Activated CD8-positive, alpha-beta memory T cell treated with anti-CD3 and anti-CD28 coated beads for 36 hours (primary cell): ENCODE data around the gene CFAP299. TPM values are rescaled to one million over a fixed set of nuclear protein-coding genes. Genes with fewer than 3 reads are reported as not detected.
"Not testable (repeated sequence)": the region's sequence is repeated elsewhere in the genome, so short reads cannot be mapped to it uniquely, and the experiment has no call there.

Experiments
- CTCF ChIA-PET: fragments of 350-600 bp; sonication (Branson Sonifier 250); formaldehyde crosslinking; loops from one replicate; lab custom pipeline; 2021; ENCODE audit warnings: antibody characterized with exemption; lab: Charles Lee
- POLR2A ChIA-PET: fragments of 350-600 bp; sonication (Branson Sonifier 250); formaldehyde crosslinking; loops from one replicate; lab custom pipeline; 2021; ENCODE audit warnings: antibody characterized with exemption; lab: Charles Lee
- total RNA-seq, 2 experiments: library from RNA; stranded (reverse); gene quantifications; one replicate each; pipeline ENCODE4 v1.2.3, GENCODE V29; 2021

The CFAP299 gene
- total RNA-seq, 2 experiments from 2014 or later, result not detected

DNA sequence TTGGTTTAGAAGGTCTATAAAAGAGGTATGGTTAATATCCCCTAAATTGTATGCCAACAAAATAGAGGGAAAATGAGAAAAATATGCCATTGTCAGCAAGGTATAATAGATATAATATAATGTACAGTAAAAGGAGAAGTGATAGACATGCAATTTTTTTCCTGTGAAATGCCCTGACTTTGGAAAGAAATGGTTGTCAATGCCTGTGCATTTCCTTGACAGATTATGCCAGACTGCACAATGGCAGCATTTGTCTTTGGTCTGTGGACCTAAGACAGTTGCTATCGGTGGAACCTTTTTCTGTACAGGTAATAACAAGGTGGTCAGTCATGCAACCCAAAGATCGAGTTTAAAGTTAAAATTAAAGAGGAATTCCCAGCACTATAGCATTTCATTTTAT is 301.7 kb downstream of the CFAP299 start:
- ChIA-PET POLR2A (no interaction called here), CTCF (no interaction called here)

DNA sequence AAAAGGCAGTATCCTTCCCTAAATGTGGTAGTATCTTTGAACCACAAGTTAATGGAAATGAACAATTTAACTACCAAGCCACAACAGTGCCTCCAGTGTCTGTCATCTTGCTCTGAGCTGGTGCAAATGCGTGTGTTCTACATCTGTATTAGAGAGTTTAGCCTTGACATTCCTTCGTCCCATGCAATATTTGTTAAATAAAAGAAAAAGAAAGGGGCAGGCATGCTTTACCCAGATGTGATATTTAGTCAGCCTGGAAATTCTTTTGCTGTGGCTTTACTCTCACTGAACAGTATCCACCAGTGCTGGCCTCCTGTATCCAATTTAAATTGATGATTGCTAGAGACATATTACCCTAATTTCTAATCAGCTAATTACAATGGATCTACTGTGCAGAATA is 310.5 kb downstream of the CFAP299 start:
- CTCF ChIA-PET, result no interaction called here
- POLR2A ChIA-PET, result no interaction called here

DNA sequence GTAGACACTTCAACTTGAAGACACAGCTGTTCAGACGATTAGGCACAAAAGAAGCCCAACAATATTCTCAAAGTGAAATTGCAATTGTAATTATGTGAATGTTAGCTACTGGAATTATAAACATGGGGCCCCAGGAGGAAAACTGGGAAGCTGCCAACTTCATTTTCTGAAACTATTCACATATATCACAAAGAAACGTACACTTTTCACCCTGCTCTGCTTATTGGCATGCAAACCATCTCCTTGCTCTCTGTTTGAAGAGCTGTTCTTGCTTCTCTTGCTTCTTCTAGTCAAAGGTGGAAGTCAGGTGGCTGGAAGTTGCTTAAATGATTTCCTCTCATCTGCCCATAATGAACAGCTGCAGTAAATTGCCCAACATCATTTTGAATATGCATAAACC is 320.1 kb downstream of the CFAP299 start:
- CTCF ChIA-PET, result no interaction called here

DNA sequence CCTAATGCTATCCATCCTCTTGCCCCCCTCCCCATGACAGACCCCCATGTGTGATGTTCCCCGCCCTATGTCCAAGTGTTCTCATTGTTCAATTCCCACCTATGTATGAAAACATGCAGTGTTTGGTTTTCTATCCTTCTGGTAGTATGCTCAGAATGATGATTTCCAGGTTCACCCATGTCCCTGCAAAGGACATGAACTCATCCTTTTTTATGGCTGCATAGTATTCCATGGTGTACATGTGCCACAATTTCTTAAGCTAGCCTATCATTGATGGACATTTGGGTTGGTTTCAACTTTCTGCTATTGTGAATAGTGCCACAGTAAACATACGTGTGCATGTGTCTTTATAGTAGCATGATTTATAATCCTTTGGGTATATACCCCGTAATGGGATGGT is 334.6 kb downstream of the CFAP299 start:
- CTCF ChIA-PET, POLR2A ChIA-PET: not testable (repeated sequence)

More for the DNA sequence above, 320.1 kb downstream of the CFAP299 start:
- POLR2A ChIA-PET, result no interaction called here

DNA sequence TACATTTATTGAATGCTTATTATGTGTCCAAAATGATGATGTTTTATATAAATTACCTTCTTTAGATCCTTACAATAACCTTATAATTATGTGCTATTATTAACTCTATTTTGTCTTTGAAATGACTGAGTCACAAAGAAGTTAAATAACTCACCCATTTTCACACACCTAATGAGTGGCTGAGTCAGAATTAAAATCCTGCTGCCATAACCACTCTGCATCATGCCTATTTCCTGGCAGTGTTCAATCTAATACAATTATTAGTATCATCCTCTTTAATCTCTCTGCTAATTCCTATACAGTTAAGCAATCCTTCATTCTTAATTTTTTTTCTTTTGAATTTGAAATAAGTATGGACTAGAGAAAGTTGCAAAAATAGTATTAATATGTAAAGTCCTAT is 342.9 kb downstream of the CFAP299 start:
- CTCF ChIA-PET, result no interaction called here
- POLR2A ChIA-PET, result no interaction called here

DNA sequence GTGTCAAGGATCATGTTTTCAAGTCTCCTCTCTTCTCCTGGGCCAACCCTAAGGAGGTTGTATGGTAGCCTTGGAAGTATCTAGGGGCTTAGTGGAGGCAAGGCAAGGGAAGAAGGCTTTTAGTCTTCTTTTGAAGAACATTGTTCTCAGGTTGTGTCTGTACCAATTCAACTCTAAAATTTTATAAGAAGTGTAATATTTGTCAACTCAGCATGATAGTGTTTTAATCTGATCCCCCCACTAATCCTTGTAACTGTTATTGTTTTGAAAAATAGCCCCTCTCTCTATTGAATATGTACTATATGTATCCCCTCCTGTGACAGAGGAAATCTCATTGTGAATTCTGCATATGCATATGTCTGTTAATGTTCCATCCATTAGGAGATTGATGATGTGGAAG is 345.4 kb downstream of the CFAP299 start:
- POLR2A ChIA-PET, result no interaction called here
- CTCF ChIA-PET, result no interaction called here

DNA sequence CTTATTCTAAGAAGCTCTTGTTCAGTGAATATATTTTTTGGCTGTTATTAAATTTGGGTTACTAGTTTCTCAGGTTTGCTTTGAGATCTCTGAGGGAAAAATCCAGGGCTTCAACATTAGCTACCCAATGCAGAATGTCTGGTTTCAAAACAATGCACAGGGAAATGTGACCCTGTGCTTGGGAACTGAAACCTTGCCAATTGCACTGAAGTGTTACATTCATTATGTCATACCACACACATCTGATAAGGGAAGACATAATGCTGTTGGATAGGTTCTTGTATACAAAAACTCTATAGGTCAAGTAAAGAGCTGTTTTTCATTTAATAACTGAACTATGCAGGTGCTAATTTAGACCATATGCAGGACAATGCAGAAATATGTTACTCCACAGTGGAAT is 349.7 kb downstream of the CFAP299 start:
- CTCF ChIA-PET, result no interaction called here
- POLR2A ChIA-PET, result no interaction called here

DNA sequence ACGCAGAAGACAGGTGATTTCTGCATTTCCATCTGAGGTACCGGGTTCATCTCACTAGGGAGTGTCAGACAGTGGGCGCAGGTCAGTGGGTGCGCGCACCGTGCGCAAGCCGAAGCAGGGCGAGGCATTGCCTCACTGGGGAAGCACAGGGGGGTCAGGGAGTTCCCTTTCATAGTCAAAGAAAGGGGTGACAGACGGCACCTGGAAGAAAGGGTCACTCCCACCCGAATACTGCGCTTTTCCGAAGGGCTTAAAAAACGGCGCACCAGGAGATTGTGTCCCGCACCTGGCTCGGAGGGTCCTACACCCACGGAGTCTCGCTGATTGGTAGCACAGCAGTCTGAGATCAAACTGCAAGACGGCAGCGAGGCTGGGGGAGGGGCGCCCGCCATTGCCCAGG is 352.2 kb downstream of the CFAP299 start:
- POLR2A ChIA-PET, CTCF ChIA-PET: not testable (repeated sequence)

DNA sequence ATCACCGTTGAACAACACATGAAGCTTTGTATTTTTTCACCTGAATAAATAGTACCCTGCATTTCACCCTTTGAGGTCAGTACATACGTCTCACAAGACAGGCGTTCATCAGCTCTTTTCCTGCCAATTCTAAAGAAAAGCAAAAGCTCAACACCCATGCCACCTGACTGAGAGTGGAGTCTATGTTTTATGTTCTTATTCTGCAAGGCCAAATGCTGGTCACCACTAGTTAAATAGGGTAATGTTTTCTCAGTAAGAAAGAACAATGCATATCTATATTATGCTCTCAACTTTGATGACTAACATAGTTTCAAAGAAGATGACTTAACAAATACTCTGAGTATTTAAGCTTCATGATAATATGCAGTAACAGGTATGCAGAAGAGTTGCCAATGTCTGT is 358.6 kb downstream of the CFAP299 start:
- ChIA-PET POLR2A (no interaction called here), CTCF (no interaction called here)

DNA sequence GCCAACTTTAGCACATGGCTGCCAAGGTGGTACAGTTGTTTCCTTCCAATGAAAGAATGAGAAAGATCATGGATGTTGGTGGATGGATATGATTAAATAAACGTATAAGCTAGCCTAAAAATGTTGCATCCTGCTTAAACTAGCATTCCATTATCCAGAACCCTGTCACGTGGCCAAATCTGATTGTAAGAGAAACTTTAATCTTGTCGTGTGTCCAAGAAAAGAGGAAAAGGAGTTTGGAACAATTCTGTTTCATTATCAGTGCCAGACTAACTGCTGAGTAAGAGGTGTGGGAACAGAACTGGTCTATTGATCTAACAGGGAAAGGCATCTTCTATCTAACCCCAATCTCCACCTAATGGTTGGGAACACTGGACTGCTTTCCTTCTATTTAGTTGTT is 369.8 kb downstream of the CFAP299 start:
- ChIA-PET CTCF (no interaction called here), POLR2A (no interaction called here)

DNA sequence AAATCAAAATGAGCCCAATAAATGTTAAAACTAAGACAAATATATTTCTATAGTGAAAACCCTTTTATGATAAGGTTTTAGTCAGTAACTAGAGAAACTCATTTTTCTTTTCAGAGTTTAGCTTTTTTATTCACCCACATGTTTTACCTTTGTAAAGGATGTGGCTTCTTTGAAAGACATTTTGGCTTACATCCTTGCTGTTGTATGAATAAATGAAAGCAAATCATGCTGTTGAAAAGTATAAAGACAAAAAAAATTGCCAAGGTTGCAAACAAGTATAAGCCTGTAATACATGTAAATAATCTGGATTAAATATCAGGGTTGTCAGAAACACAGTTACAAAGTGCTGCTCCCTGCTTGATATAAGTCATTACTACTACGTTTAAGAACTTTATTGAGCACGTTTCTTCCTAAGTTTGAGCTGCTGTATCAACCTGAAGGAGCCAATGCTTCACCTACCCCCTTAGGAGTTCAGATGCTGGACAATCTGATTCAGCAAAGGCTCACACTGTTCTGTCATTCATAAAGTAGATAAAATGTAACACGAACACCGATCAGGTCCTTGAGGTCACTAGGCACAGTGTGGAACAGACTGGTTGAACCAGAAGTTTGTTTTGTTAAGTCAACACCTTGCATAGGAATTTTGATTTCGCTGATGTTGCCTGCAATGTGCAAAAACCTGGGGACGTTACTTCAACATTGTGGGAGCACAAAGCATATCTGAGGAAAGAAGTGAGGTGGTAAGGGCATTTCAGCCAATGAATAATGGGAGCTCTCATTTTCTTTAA is 373.7 kb downstream of the CFAP299 start:
- ChIA-PET POLR2A (no interaction called here), CTCF (no interaction called here)

DNA sequence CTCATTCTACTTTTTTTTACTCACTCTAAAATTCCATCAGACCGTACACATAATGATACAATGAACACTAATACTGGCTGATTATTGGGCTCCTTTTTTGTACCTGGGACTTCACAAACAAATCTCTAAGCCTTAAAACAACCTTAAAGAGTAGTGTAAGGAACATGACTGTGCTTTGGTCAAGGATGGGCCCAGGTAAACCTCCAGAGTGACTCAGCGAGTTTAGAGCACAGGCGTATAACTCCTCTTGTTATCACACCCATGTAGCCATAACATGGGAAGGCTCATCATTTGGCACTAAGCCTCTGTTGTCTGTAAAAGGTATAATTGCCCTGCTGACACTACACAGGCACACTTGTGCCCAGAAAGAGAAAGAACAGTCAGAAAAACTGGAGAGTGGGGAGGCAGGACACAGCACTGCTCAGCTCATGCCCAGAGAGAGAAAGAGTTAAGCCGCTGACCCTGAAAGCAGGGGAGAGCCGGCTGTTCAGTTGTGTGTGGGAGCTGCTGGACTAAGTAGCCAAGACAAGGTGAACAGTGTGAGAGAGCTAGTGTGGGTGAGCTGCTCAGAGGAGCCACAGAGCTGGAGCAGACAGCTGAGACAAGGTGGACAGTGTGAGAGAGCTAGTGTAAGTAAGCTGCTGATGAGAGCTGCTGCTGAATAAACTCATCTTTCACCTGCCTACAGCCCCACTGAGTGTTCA is 375.4 kb downstream of the CFAP299 start:
- ChIA-PET POLR2A (no interaction called here), CTCF (no interaction called here)

DNA sequence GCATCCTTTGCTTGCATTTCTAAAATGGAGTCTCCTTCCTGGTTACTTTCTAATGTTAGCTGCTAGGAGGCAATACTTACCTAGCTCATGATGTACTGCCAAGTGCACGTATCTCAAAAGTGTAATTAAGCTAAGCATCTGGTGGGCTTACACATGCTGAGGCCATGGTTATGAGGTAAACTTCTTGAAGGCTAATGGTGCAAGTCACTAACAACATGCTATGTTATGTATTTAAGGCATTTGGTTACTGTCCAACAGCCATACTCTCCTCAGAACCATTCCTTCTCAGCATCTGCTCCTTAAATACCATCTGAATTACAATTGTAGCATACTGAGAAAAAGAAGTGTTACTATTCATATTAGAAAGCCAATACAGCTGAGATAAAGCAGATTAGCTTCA is 376.4 kb downstream of the CFAP299 start:
- ChIA-PET POLR2A (no interaction called here), CTCF (no interaction called here)

DNA sequence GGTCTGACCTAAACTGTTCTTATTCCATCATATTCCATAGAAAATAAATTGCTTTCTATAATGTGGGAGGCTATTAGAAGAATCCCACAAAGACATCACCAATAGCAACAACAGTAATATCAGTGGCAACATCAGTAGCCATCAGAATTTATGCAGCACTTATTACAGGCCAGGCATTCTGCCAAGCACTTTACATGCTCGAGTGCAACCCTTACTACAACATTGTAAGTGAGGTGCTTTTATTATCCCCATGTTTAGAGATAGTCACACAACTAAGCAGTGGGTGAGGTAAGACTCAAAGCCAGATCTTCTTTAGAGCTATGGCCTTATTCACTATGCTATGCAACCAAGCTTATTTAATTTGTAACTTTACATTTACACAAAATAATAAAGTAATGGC is 377.9 kb downstream of the CFAP299 start:
- CTCF ChIA-PET, result no interaction called here

DNA sequence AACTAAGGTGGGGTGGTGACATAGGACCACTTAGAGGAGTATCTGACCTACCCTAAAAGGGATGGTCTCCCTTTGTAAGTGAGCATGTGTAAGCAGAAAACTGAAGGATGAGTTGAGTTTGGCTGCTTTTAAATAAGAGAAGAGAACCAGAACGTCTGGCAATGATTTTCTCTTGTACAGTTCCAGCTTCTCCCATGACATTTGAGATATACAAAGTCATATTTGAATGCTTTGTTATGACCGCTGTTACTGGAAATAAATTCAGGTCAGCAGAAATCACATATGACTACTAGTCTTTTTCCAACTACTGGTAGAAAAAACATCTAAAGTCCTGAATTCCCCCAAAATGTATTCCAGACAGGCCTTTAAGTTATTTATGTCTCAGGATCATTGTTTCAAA is 381.7 kb downstream of the CFAP299 start:
- ChIA-PET CTCF (no interaction called here), POLR2A (no interaction called here)

More for the DNA sequence above, 377.9 kb downstream of the CFAP299 start:
- POLR2A ChIA-PET, result no interaction called here

DNA sequence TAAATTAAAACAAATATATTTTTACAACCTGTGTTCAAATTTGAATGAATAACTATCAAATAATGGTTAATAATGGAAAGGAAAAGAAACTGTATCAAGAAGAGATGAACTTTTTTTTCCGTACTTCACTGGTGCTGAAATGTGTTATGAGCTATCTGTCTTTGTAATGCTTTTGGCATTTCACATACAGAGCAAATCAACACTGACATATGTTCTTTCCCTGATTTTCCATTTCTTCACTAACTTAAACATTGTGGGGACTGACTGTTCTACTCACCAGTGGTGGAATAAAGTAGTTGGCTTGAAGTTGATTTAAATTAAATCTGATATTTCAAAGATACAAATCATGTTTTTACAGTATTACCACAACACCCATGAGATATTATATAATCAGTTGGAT is 390.9 kb downstream of the CFAP299 start:
- ChIA-PET CTCF (no interaction called here), POLR2A (no interaction called here)

DNA sequence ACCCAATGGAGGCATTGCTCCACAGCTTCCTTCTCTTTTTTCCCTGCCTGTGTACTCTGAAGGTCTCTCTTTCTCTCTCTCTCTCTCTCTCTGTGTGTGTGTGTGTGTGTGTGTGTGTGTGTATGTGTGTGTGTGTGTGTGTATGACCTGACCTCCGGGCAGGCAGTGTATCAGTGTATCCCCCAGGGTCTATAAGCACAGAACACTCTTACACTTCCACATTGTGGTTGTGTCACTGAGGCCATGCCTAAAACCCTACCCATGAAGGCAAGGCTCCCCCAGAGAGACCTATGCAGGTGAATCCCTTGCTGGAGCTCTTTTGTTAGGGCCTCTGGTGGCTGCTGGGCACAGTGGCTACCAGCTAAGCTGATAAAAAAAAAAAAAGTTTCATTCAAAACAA is 394.6 kb downstream of the CFAP299 start:
- POLR2A ChIA-PET, result no interaction called here
- CTCF ChIA-PET, result no interaction called here

DNA sequence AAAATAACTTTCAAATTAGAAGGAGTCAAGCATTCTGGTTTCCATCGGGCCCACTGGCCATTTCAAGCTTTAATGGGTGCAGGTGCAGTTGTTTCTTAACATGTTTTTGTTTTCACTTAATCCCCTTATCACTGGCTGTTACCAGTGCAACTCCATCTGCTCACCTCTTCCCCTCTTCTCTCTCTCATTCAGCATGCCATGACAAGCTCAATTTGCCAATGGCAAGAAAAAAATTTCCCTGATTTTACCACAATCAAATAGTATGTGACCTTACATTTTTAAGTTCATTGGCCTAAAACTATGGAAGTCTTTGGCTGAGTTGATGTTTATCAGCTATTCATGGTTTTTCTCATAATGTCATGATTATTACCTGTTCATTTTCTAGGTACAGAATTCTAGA is 395.9 kb downstream of the CFAP299 start:
- ChIA-PET CTCF (no interaction called here), POLR2A (no interaction called here)

DNA sequence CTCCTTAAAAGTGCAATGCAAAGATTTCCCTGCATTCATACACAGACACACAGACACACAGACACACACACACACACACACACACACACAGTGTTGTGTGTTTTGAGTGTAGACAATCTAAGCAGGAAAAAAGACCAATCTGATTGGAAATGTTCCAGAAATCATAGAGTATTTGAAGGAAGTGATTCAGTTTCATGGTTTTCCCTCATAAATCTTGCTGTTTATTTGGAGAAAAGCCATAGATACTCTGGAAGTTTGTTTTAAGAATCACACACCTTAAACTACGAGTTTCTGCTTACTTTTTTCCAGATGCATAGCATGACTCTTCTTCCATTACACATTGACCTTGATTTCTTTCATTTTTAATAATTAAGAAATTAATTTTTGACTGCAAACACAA is 396.5 kb downstream of the CFAP299 start:
- CTCF ChIA-PET, result no interaction called here
- POLR2A ChIA-PET, result no interaction called here

DNA sequence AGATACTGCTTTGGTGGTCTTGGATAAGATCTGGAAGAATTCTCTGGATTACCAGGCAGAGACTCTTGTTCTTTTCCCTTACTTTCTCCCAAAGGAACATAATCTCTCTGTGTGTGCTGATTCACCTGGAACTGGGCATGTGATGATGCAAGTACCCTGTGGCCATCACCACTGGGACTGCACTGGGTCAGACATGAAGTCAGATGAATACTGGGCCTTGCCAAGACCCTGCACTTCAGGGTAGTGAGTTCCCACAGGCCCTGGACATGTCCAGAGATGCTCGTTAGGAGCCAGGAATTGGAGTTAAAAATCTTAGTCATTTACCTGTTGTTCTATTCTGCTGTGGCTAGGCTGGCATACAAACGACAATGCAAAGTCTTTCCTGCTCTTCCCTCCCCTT is 404.8 kb downstream of the CFAP299 start:
- ChIA-PET POLR2A (no interaction called here), CTCF (no interaction called here)

DNA sequence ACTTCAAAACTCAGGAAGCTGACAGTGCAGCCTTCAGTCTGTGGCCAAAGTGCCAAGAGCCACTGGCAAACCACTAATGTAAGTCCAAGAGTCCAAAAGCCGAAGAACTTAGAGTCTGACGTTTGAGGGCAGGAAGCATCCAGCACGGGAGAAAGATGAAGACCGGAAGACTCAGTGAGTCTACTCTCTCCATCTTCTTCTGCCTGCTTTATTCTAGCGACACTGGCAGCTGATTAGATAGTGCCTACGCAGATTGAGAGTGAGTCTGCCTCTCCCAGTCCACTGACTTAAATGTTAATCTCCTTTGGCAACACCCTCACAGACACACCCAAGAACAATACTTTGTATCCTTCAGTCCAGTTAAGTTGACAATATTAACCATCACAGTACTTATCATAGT is 414.0 kb downstream of the CFAP299 start:
- POLR2A ChIA-PET, CTCF ChIA-PET: not testable (repeated sequence)
